SK-N-SH (cell line): Measurements from ENCODE around the gene SLC25A21. TPM values are rescaled to one million over a fixed set of nuclear protein-coding genes. Genes with fewer than 3 reads are reported as not detected.

ENCODE experiments used
- CTCF ChIA-PET: fragments of 300-600, 350-600 bp; formaldehyde crosslinking; extraction: SDS; loops from one replicate; lab custom pipeline; 2021; lab: Yijun Ruan, JAX
- POLR2A ChIA-PET: fragments of 350-600 bp; sonication (Branson Sonifier 250); formaldehyde crosslinking; extraction: SDS; loops from one replicate; lab custom pipeline; 2020; ENCODE audit warnings: antibody characterized with exemption, inconsistent platforms; lab: Yijun Ruan, JAX
- DNase-seq: peaks from one replicate; pipeline ENCODE4 v3.0.0; 2012
- H2AFZ ChIP-seq: fragments of 200-600 bp; sonication (generic); 2 replicates; pipeline ENCODE4 v1.8.1; 2016; ENCODE audit warnings: antibody characterized with exemption, mild to moderate bottlenecking, low read depth
- H3F3A ChIP-seq: fragments of 200-600 bp; sonication (generic); replicated peaks from 2 replicates; pipeline ENCODE3; 2016; ENCODE audit warnings: antibody characterized with exemption, mild to moderate bottlenecking; ENCODE audit not compliant: insufficient read depth
- H3K27ac ChIP-seq, 2 experiments: fragments of 200-500 bp in 1 of 2; fragments of 200-600 bp in 1 of 2; sonication (Bioruptor generic) in 1 of 2; sonication (generic), shearing (Covaris generic) in 1 of 2; 2 replicates each; pipeline versions ENCODE4 v1.5.1 to v1.6.1; 2014 to 2016; ENCODE audit warnings: low read depth in 2 of 2, inconsistent platforms in 1 of 2, low read length in 1 of 2, mild to moderate bottlenecking in 1 of 2, mixed read lengths in 1 of 2
- H3K27me3 ChIP-seq: fragments of 200-600 bp; sonication (generic), shearing (Covaris generic); 2 replicates; pipeline ENCODE4 v1.6.1; 2016; ENCODE audit warnings: mixed run types; ENCODE audit not compliant: insufficient read depth
- H3K36me3 ChIP-seq, 2 experiments: fragments of 200-500 bp in 1 of 2; fragments of 200-600 bp in 1 of 2; sonication (Bioruptor generic) in 1 of 2; sonication (generic) in 1 of 2; replicated peaks in 1 of 2; 2 replicates each; pipeline versions ENCODE3 to v1.5.1; 2014 to 2016; ENCODE audit warnings: low read length in 1 of 2, mild to moderate bottlenecking in 1 of 2; ENCODE audit not compliant: insufficient read depth in 2 of 2, control insufficient read depth in 1 of 2
- H3K4me1 ChIP-seq, 2 experiments: fragments of 200-500 bp in 1 of 2; fragments of 200-600 bp in 1 of 2; sonication (Bioruptor generic) in 1 of 2; sonication (generic), shearing (Covaris generic) in 1 of 2; 2 replicates each; pipeline versions ENCODE4 v1.5.1 to v1.6.1; 2014 to 2016; ENCODE audit warnings: low read depth in 1 of 2, low read length in 1 of 2, mixed run types in 1 of 2; ENCODE audit not compliant: insufficient read depth in 2 of 2, control insufficient read depth in 1 of 2
- H3K4me2 ChIP-seq: fragments of 200-600 bp; sonication (generic), shearing (Covaris generic); 2 replicates; pipeline ENCODE4 v1.6.1; 2017; ENCODE audit warnings: mixed run types
- H3K4me3 ChIP-seq, 2 experiments: fragments of 200-500 bp in 1 of 2; fragments of 200-600 bp in 1 of 2; sonication (Bioruptor generic) in 1 of 2; sonication (generic), shearing (Covaris generic) in 1 of 2; 2 replicates each; pipeline versions ENCODE4 v1.5.1 to v1.8.1; 2014 to 2016; ENCODE audit warnings: low read depth in 2 of 2, inconsistent platforms in 1 of 2, low read length in 1 of 2, mild to moderate bottlenecking in 1 of 2, mixed read lengths in 1 of 2, moderate library complexity in 1 of 2
- H3K79me2 ChIP-seq: fragments of 200-600 bp; sonication (generic); 2 replicates; pipeline ENCODE4 v1.8.1; 2017; ENCODE audit warnings: mild to moderate bottlenecking; ENCODE audit not compliant: insufficient read depth
- H3K9ac ChIP-seq: fragments of 200-600 bp; sonication (generic); 2 replicates; pipeline ENCODE4 v1.6.1; 2017; ENCODE audit warnings: mixed run types
- H3K9me2 ChIP-seq: fragments of 200-600 bp; sonication (generic); 2 replicates; pipeline ENCODE4 v1.6.1; 2017; ENCODE audit warnings: mixed run types
- H3K9me3 ChIP-seq: fragments of 200-600 bp; sonication (generic); 2 replicates; pipeline ENCODE4 v1.6.1; 2017; ENCODE audit warnings: mixed run types, mild to moderate bottlenecking, moderate library complexity
- H4K20me1 ChIP-seq: fragments of 200-600 bp; sonication (generic); 2 replicates; pipeline ENCODE4 v1.6.1; 2017; ENCODE audit warnings: mild to moderate bottlenecking, mixed run types; ENCODE audit not compliant: insufficient read depth
- CHD2 ChIP-seq: fragments of 150-350 bp; IDR thresholded peaks from 2 replicates; pipeline ENCODE4 v1.6.1; 2018; ENCODE audit warnings: low read length; ENCODE audit not compliant: partially characterized antibody
- ELF1 ChIP-seq: IDR thresholded peaks from 2 replicates; pipeline ENCODE4 v1.4.0; 2012
- EZH2phosphoT487 ChIP-seq: fragments of 200-600 bp; sonication (generic); IDR thresholded peaks from 2 replicates; pipeline ENCODE4 v1.6.1; 2017; ENCODE audit warnings: low read depth, mixed run types, mild to moderate bottlenecking, antibody characterized with exemption, moderate library complexity, borderline replicate concordance
- FOSL2 ChIP-seq: IDR thresholded peaks from 2 replicates; pipeline ENCODE4 v1.4.0; 2012; ENCODE audit warnings: low read depth, mild to moderate bottlenecking, moderate library complexity, borderline replicate concordance
- FOXM1 ChIP-seq: IDR thresholded peaks from 2 replicates; pipeline ENCODE4 v1.4.0; 2012; ENCODE audit warnings: low read depth, mild to moderate bottlenecking
- MEF2A ChIP-seq: IDR thresholded peaks from 2 replicates; pipeline ENCODE4 v1.4.0; 2012; ENCODE audit warnings: low read depth, borderline replicate concordance
- NFIC ChIP-seq: IDR thresholded peaks from 2 replicates; pipeline ENCODE4 v1.4.0; 2012; ENCODE audit warnings: borderline replicate concordance
- NRF1 ChIP-seq: IDR thresholded peaks from 2 replicates; pipeline ENCODE4 v1.6.1; 2012; ENCODE audit warnings: low read depth, mild to moderate bottlenecking, low read length
- POLR2AphosphoS5 ChIP-seq: IDR thresholded peaks from 2 replicates; pipeline ENCODE4 v1.6.1; 2012; ENCODE audit warnings: low read depth, low read length
- RAD21 ChIP-seq: IDR thresholded peaks from 2 replicates; pipeline ENCODE4 v1.6.1; 2012; ENCODE audit warnings: mild to moderate bottlenecking, low read length
- SIN3A ChIP-seq: IDR thresholded peaks from 2 replicates; pipeline ENCODE4 v1.6.1; 2012; ENCODE audit warnings: low read depth, mild to moderate bottlenecking, low read length, moderate library complexity, borderline replicate concordance
- TAF1 ChIP-seq: IDR thresholded peaks from 2 replicates; pipeline ENCODE4 v1.6.1; 2012; ENCODE audit warnings: low read depth, mild to moderate bottlenecking, low read length, moderate library complexity, borderline replicate concordance
- TCF12 ChIP-seq: IDR thresholded peaks from 2 replicates; pipeline ENCODE4 v1.4.0; 2012
- YY1 ChIP-seq: IDR thresholded peaks from 2 replicates; pipeline ENCODE4 v1.4.0; 2012; ENCODE audit warnings: low read depth, mild to moderate bottlenecking
- WGBS: methylation state at CpG from one replicate; pipeline ENCODE4 v1.1.6; 2017; ENCODE audit warnings: low lambda C conversion rate; 5-methylcytosine and 5-hydroxymethylcytosine counted together
- polyA plus RNA-seq, 3 experiments: library from polyadenylated mRNA; depleted of rRNA; stranded (reverse); fragments of >200 nt; gene quantifications; 2 replicates each; pipeline ENCODE4 v1.2.3, GENCODE V29; 2012
- TF ChIP-seq, protein P1 (sequence below): IDR thresholded peaks from 2 replicates; pipeline ENCODE4 v1.4.0; 2012; ENCODE audit warnings: low read depth, borderline replicate concordance
- TF ChIP-seq, protein P2 (sequence below): IDR thresholded peaks from 2 replicates; pipeline ENCODE4 v1.4.0; 2012; ENCODE audit warnings: low read depth
- TF ChIP-seq, protein P3 (sequence below): IDR thresholded peaks from 2 replicates; pipeline ENCODE4 v1.6.1; 2012; ENCODE audit warnings: mild to moderate bottlenecking, low read depth, low read length, moderate library complexity
- TF ChIP-seq, protein P4 (sequence below): fragments of 200-600 bp; sonication (generic); IDR thresholded peaks from 2 replicates; pipeline ENCODE4 v1.6.1; 2017; ENCODE audit warnings: antibody characterized with exemption, mild to moderate bottlenecking, moderate library complexity
- TF ChIP-seq, protein P5 (sequence below): IDR thresholded peaks from 2 replicates; pipeline ENCODE4; 2012

SLC25A21 gene
- polyA plus RNA-seq, 1 of the 3 experiments (the other 2 are of a cell fraction): not detected

DNA sequence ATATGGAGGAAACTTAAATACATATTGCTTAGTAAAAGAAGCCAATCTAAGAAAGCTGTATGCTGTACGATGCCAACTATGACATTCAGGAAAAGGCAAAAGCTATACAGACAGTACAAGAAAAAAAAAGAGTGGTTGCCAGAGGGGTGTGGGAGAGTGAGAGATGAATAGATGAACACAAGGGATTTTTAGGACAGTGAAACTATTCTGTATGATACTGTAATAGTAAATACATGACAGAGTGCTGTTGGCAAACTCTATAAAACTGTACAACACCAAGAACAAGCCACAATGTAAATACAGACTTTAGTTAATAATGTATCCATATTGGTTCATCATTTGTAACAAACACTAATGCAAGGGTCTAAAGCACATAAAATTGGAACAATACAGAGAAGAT, 14.5 kb upstream of the SLC25A21 start:
- no peaks in the 10 kb centered on the region for H3F3A ChIP-seq
- H3K27me3 ChIP-seq: no peaks in the 10 kb centered on the region
- H3K4me2 ChIP-seq: no peak overlapping the region
- no peak overlapping the region for H2AFZ ChIP-seq
- H3K9ac ChIP-seq: no peak overlapping the region
- 11% methylated on average over 1 of the region's 1 CpG for WGBS
- H4K20me1 ChIP-seq: no peaks in the 10 kb centered on the region
- TF ChIP-seq CHD2 (no peak), SIN3A (no peak), RAD21 (no peak), MEF2A (no peak), FOSL2 (no peak), TCF12 (no peak), NRF1 (no peak), FOXM1 (no peak)
- TF ChIP-seq, protein P1, sequence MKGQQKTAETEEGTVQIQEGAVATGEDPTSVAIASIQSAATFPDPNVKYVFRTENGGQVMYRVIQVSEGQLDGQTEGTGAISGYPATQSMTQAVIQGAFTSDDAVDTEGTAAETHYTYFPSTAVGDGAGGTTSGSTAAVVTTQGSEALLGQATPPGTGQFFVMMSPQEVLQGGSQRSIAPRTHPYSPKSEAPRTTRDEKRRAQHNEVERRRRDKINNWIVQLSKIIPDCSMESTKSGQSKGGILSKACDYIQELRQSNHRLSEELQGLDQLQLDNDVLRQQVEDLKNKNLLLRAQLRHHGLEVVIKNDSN: no peak
- TF ChIP-seq, protein P2, sequence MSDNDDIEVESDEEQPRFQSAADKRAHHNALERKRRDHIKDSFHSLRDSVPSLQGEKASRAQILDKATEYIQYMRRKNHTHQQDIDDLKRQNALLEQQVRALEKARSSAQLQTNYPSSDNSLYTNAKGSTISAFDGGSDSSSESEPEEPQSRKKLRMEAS: no peak
- TF ChIP-seq, protein P3, sequence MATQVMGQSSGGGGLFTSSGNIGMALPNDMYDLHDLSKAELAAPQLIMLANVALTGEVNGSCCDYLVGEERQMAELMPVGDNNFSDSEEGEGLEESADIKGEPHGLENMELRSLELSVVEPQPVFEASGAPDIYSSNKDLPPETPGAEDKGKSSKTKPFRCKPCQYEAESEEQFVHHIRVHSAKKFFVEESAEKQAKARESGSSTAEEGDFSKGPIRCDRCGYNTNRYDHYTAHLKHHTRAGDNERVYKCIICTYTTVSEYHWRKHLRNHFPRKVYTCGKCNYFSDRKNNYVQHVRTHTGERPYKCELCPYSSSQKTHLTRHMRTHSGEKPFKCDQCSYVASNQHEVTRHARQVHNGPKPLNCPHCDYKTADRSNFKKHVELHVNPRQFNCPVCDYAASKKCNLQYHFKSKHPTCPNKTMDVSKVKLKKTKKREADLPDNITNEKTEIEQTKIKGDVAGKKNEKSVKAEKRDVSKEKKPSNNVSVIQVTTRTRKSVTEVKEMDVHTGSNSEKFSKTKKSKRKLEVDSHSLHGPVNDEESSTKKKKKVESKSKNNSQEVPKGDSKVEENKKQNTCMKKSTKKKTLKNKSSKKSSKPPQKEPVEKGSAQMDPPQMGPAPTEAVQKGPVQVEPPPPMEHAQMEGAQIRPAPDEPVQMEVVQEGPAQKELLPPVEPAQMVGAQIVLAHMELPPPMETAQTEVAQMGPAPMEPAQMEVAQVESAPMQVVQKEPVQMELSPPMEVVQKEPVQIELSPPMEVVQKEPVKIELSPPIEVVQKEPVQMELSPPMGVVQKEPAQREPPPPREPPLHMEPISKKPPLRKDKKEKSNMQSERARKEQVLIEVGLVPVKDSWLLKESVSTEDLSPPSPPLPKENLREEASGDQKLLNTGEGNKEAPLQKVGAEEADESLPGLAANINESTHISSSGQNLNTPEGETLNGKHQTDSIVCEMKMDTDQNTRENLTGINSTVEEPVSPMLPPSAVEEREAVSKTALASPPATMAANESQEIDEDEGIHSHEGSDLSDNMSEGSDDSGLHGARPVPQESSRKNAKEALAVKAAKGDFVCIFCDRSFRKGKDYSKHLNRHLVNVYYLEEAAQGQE: no peak
- H3K27ac ChIP-seq: no peak overlapping the region
- no peaks in the 10 kb centered on the region for H3K9me2 ChIP-seq
- POLR2A ChIA-PET: no interaction called here
- H3K4me1 ChIP-seq: no peaks in the 10 kb centered on the region
- no peaks in the 10 kb centered on the region for H3K9me3 ChIP-seq
- DNase-seq: no peak
- CTCF ChIA-PET: no interaction called here
- H3K36me3 ChIP-seq: no peaks in the 10 kb centered on the region
- no peaks in the 10 kb centered on the region for H3K79me2 ChIP-seq
- no peak overlapping the region for H3K4me3 ChIP-seq

DNA sequence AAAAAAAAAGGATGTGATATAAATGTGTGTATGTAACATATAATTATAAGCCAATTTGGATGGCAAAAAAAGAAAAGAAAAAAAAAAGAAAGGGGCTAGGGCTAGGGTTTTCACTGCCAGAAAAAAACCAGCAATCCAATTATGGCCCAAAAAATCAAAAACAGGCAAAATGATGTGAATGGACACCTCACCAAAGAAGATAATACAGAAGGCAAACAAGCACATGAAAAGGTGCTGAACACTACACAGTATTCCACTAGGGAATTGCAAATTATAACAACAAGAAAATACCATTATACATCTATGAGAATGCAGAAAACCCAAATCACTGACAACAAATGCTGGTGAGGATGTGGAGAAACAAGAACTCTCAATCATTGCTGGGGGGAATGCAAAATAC, 13.3 kb upstream of the SLC25A21 start:
- no peak overlapping the region for H3K27ac ChIP-seq
- no peak overlapping the region for H3K4me3 ChIP-seq
- ChIA-PET CTCF (no interaction called here), POLR2A (no interaction called here)
- TF ChIP-seq YY1 (no peak), POLR2AphosphoS5 (no peak), NFIC (no peak), EZH2phosphoT487 (no peak), FOSL2 (no peak), ELF1 (no peak), TAF1 (no peak), NRF1 (no peak), MEF2A (no peak)
- TF ChIP-seq, protein P4, sequence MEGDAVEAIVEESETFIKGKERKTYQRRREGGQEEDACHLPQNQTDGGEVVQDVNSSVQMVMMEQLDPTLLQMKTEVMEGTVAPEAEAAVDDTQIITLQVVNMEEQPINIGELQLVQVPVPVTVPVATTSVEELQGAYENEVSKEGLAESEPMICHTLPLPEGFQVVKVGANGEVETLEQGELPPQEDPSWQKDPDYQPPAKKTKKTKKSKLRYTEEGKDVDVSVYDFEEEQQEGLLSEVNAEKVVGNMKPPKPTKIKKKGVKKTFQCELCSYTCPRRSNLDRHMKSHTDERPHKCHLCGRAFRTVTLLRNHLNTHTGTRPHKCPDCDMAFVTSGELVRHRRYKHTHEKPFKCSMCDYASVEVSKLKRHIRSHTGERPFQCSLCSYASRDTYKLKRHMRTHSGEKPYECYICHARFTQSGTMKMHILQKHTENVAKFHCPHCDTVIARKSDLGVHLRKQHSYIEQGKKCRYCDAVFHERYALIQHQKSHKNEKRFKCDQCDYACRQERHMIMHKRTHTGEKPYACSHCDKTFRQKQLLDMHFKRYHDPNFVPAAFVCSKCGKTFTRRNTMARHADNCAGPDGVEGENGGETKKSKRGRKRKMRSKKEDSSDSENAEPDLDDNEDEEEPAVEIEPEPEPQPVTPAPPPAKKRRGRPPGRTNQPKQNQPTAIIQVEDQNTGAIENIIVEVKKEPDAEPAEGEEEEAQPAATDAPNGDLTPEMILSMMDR: no peak
- TF ChIP-seq, protein P5, sequence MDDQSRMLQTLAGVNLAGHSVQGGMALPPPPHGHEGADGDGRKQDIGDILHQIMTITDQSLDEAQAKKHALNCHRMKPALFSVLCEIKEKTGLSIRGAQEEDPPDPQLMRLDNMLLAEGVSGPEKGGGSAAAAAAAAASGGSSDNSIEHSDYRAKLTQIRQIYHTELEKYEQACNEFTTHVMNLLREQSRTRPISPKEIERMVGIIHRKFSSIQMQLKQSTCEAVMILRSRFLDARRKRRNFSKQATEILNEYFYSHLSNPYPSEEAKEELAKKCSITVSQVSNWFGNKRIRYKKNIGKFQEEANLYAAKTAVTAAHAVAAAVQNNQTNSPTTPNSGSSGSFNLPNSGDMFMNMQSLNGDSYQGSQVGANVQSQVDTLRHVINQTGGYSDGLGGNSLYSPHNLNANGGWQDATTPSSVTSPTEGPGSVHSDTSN: no peak
- H3K9me2 ChIP-seq: no peaks in the 10 kb centered on the region
- no peaks in the 10 kb centered on the region for H3F3A ChIP-seq
- no peaks in the 10 kb centered on the region for H3K79me2 ChIP-seq
- no peaks in the 10 kb centered on the region for H4K20me1 ChIP-seq
- H3K9ac ChIP-seq: no peak overlapping the region
- no peaks in the 10 kb centered on the region for H3K27me3 ChIP-seq
- H3K4me2 ChIP-seq: no peak overlapping the region
- H3K9me3 ChIP-seq: no peaks in the 10 kb centered on the region
- DNase-seq: no peak
- H3K4me1 ChIP-seq: no peaks in the 10 kb centered on the region
- no peaks in the 10 kb centered on the region for H3K36me3 ChIP-seq
- H2AFZ ChIP-seq: no peak overlapping the region
